Germinal center (tissue), 1 donor: ENCODE measurements around the gene ZNF722.
"Not testable (repeated sequence)": the region's sequence is repeated elsewhere in the genome, so short reads cannot be mapped to it uniquely, and the experiment has no call there.

Experiments
- DNase-seq: peaks from one replicate; pipeline ENCODE4 v3.0.0; 2012; ENCODE audit warnings: mixed read lengths, low spot score

The ZNF722 gene

DNA sequence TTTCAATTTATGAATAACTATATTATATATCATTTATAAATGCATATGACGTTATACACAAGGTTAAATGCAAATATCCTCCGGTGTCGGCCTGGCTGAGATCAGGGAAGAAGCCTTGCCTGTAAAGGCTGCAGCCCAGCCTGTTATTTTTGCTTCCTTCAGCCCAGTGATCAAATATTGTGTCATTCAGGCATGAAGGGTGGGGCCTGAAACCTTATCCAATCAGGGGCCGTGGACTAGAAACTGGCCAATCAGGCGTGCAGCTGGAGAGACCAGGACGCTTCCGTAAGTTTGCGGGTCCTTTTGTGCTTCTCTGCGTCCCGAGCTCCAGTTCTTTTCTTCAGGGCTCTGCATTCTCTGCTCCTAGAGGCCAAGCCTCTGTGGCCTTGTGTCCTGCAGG, at the start of gene ZNF722:
ZNF722 (plus strand) TSS at position 301 of the 400 bp plus-strand sequence. CDS start 113 bp downstream, outside the sequence.
- no peak for DNase-seq

DNA sequence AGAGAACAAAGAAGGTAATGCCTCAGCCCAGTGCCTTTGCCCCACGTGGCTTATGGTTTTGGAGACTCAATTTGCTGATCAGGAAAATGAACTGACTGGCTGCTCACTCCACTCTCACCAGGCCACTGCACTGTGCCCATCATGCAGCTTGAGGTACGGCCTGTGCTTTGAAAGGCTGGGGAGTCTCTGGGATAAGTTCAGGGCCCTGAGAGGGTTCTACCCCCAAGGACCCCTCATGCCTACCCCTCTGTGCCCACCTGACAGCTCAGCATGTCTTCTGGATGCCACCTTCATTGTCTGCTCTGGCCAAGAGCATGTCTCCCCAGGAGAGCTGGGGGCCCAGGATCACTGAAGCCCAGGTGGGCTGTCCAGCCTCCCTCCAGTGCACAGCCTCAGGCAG, 45.5 kb upstream of the ZNF722 start:
- no peak for DNase-seq

DNA sequence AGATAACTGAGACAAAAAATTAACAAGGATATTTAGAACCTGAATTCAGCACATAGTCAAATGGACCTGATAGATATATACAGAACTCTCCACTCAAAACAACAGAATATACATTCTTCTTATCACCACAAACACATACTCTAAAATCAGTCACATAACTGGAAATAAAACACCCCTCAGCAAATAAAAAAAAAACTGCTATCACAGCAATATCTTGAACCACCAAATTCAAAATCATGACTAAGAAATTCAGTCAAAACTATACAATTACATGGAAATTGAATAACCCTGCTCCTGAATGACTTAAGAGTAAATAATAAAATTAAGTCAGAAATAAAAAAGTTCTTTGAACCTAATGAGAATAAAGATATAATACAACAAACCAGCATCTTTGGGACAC, 30.0 kb upstream of the ZNF722 start:
- DNase-seq: no peak

DNA sequence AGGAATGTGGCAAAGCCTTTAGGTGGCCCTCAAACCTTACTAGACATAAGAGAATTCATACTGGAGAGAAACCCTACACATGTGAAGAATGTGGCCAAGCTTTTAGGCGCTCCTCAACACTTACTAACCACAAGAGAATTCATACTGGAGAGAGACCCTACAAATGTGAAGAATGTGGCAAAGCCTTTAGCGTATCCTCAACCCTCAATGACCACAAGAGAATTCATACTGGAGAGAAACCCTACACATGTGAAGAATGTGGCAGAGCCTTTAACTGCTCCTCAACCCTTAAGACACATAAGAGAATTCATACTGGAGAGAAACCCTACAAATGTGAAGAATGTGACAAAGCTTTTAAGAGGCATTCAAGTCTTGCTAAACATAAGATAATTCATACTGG, 16.8 kb downstream of the ZNF722 start:
- not testable (repeated sequence) for DNase-seq

DNA sequence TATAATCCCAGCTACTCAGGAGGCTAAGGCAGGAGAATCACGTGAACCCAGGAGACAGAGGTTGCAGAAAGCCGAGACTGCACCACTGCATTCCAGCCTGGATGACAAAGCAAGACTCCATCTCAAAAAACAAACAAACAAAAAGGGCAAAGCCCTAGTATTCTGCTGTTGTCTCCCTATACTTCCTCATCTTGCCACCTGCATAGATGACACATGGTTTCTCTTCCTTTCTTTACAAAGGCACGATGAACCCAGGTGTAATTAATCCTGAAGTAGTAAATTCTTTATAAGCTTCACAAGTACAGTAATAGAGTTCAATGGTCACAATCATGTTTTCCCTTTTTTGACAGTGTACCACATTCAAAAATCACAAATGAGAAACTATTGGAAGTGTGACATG, 36.7 kb downstream of the ZNF722 start:
- DNase-seq: no peak

DNA sequence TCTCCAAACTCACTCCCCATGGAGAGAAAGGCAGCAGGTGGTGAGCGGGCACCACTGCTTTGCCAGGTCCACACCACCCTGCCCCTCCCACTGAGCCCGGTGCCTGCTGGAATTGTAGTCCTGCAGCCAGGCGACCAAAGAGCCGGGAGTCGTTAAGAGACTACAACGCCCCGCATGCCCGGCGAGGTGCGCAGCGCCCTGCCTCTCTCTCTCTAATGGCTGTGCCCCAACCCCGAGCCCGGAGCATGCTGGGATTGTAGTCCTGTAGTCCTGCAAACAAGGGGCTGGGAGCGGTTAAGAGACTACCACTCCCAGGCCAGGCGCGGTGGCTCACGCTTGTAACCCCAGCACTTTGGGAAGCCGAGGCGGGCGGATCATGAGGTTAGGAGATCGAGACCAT, 38.4 kb downstream of the ZNF722 start:
- DNase-seq: no peak

DNA sequence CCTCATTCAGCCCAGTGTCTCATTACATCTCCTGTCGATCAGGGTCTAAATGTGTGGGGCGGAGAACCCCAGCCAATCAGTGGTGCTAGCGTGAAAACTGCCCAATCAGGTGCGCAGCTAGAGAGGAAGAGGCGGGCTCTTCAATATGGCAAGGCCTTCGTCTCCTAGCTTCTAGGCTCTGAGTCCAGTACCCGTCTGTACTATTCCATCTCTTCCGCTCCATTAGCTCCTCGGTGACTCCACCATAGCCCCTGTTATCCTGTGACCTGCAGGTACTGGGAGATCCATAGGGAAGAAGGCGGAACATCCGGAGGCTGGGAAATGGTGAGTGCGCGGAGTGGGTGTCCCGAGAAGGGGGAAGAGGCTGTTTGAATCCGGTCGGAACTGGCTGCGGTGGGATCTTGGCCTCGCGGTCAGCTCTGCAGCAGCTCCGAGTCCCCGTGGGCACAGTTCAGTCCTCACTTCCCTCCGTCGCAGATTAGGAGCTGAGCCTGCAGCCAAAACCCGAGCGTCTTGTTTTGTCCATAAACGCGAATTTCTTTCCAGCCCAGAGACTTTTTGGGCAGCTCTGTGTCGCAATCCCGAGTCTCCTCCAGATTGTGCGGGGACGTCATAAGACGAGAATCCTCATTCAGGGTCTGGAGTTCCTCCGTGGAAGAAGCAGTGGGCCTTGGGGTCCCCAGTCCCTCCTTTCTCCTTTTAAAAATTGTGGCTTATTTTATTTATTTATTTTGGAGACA, 46.8 kb downstream of the ZNF722 start, which contains the start of gene ZNF727:
ZNF727 (plus strand) TSS at position 134 of the 740 bp plus-strand sequence; CDS start at position 322, 188 bp downstream.
- no peak for DNase-seq

DNA sequence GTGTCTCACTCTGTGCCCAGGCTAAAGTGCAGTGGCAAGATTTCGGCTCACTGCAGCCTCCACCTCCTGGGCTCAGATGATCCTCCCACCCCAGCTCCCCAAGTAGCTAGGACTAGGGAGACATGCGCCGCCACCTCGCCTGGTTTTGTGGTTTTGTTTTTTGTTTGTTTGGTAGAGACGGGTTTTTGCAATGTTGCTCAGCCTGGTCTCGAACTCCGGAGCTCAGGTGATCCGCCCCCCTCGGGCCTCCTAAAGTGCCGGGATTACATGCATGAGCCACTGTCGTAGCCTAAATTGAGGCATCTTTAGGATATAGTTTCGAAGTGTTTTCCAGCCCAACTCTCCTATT, 47.4 kb downstream of the ZNF722 start:
- DNase-seq: no peak
